Large intestine (tissue), 3 donors: ENCODE data around the gene MED14. TPM values are rescaled to one million over a fixed set of nuclear protein-coding genes. Genes with fewer than 3 reads are reported as not detected.

ENCODE experiments used
- DNase-seq, 2 donors: peaks; one replicate each; pipeline versions ENCODE4 v3.0.0 to v3.0.0-alpha.2; 2013
- H3K27ac ChIP-seq: one replicate; pipeline ENCODE4 v1.5.1; 2013; ENCODE audit warnings: low read length
- H3K27me3 ChIP-seq: 2 replicates; pipeline ENCODE4 v1.6.1; 2013; ENCODE audit warnings: low read length; ENCODE audit not compliant: control insufficient read depth, insufficient read depth
- H3K36me3 ChIP-seq: 2 replicates; pipeline ENCODE4 v1.6.1; 2013; ENCODE audit warnings: low read length; ENCODE audit not compliant: control insufficient read depth, insufficient read depth
- H3K4me1 ChIP-seq: one replicate; pipeline ENCODE4 v1.6.1; 2013; ENCODE audit warnings: low read length; ENCODE audit not compliant: control insufficient read depth, insufficient read depth
- H3K4me3 ChIP-seq: one replicate; pipeline ENCODE4 v1.5.1; 2013; ENCODE audit warnings: low read length
- H3K9me3 ChIP-seq: one replicate; pipeline ENCODE4 v1.6.1; 2013; ENCODE audit warnings: mild to moderate bottlenecking, low read depth, low read length, moderate library complexity; ENCODE audit not compliant: control insufficient read depth
- WGBS: methylation state at CpG from one replicate; pipeline ENCODE4 v1.1.5; 2013; ENCODE audit warnings: low lambda C conversion rate; ENCODE audit not compliant: insufficient coverage; 5-methylcytosine and 5-hydroxymethylcytosine counted together
- polyA plus RNA-seq: library from polyadenylated mRNA; unstranded; fragments of 120-200 nt; gene quantifications from one replicate; pipeline ENCODE4 v1.2.1, GENCODE V29; 2013

Gene MED14
- polyA plus RNA-seq, 1 donor, result 69.1 TPM

DNA sequence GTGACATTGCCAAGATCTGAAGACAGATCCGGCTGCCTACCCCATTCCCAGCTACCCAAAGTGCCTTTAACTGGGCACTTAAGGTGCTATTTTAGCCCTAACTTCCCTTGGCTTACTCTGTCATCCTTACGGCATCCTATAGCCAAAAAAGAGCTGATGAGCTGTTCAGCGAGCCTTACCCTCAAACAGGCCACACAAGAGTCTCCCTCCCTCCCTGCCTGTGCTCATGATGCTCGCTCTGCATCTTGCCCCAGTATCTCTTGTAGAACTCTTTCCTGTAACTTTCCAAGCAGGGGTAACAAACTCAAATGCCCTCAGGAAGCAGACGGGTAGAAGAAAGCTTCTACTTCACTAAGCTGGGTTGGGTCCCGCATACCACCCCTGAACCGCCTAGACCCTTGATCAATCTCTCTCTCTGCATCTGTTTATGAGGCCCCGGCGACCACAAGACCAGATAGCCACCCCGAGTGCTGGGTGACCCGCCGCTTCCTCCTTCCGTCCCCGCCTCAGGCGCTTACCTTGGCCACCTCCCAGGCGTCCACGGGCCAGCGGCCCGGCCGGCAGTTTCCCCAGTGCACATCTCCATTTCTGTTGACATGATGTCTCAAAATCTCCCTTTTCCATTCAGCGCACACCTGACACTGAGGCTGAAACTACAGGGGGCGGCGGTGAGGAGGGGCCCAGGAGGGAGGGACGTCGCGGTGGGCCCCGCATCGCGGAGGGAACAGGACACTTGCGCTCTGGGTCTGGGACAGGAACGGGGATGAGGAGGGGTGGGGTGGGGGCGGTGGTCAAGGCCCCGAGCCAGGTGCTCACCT is 88.6 kb downstream of the MED14 start:
- peak overlapping the region; percentile 76 for H3K4me3 ChIP-seq
- no CpG with 5 or more reads among the region's 33 CpGs for WGBS
- H3K36me3 ChIP-seq, result peaks cover 5% of the 10 kb centered on the region
- peak overlapping the region; percentile 87 for H3K27ac ChIP-seq
- no peaks in the 10 kb centered on the region for H3K9me3 ChIP-seq
- H3K4me1 ChIP-seq, result peaks cover 9% of the 10 kb centered on the region
- no peaks in the 10 kb centered on the region for H3K27me3 ChIP-seq
- DNase-seq, result peak in 1 of 2 donors; percentile 9

DNA sequence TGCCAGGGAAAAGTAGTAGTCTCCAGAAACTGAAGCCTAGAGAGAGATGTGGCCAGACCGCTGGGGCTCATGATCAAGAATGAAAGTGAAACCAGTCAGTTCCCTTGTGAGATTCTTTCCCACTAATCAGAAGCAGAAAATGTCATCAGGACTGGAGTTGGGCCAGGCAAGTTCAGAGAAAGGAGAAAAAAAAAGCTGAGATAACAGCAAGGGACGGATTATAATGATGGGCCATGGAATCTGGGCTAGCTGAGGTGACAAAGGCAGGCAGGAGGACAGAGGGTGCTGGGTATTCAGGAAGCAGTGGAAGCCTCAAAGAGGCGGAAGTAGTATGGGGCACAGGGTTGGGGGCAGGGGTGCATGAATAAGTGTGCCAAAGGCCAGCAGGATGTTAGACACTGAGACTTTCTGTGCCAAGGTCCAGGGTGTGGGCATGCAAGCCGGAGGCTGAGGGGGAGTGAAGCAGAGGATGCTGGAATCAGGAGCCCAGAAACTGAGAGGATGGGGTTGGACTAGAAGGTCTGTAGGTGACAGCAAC is 90.5 kb downstream of the MED14 start:
- H3K27ac ChIP-seq, result peak overlapping the region; percentile 88
- no peaks in the 10 kb centered on the region for H3K9me3 ChIP-seq
- H3K36me3 ChIP-seq, result peaks cover 2% of the 10 kb centered on the region
- WGBS, result no CpG with 5 or more reads among the region's 4 CpGs
- DNase-seq, result peak; percentile 75 to 90
- H3K4me1 ChIP-seq, result peaks cover 9% of the 10 kb centered on the region
- no peaks in the 10 kb centered on the region for H3K27me3 ChIP-seq
- H3K4me3 ChIP-seq, result peak overlapping the region; percentile 21

DNA sequence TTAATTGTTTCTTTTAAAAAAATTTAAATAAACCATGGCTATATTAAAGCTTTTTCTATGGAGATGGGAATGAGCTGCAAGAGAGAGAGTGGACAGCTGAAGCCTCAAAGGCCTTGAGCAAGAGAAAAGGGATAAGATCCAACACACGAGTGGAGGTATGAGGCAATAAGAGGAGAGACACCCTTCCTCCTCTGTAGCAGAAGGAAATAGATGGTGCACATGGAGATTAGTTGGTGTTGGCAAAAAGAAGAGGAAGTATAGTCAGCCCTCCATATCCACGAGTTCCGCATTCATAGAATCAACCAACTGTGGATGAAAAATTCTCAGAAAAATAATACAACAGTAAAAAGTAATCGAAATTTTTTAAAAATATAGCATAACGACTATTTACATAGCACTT is 91.2 kb downstream of the MED14 start:
- Histone ChIP-seq H3K27me3 (no peaks in the 10 kb centered on the region), H3K4me3 (peak overlapping the region; percentile 21), H3K36me3 (peaks cover 8% of the 10 kb centered on the region), H3K9me3 (no peaks in the 10 kb centered on the region), H3K4me1 (peaks cover 9% of the 10 kb centered on the region), H3K27ac (peak overlapping the region; percentile 88)
- peak in 1 of 2 donors; percentile 29 for DNase-seq
- no CpG with 5 or more reads among the region's 5 CpGs for WGBS

DNA sequence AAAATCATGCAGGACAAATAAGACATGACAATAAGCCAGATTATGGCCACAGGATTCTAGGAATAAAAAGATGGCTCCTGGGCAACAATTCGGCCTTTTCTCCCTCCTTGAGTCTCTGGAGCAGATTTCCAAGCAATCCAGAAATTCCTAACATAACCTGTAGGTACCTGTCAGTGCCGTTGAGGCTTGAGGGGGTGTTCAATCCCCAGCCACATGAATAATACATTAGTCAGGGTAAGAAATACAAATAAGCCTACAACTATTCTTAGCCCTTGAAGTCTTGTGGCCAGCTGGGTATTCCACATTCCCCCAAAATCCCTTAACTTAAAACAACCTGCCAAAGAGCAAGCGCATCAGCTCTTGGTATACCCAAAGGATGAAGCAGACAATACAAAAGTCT is 97.7 kb downstream of the MED14 start:
- no CpG with 5 or more reads among the region's 3 CpGs for WGBS
- peaks cover 40% of the 10 kb centered on the region for H3K36me3 ChIP-seq
- H3K27me3 ChIP-seq, result no peaks in the 10 kb centered on the region
- H3K4me1 ChIP-seq, result no peaks in the 10 kb centered on the region
- H3K9me3 ChIP-seq, result no peaks in the 10 kb centered on the region
- no peak overlapping the region for H3K4me3 ChIP-seq
- no peak overlapping the region for H3K27ac ChIP-seq
- no peak for DNase-seq

DNA sequence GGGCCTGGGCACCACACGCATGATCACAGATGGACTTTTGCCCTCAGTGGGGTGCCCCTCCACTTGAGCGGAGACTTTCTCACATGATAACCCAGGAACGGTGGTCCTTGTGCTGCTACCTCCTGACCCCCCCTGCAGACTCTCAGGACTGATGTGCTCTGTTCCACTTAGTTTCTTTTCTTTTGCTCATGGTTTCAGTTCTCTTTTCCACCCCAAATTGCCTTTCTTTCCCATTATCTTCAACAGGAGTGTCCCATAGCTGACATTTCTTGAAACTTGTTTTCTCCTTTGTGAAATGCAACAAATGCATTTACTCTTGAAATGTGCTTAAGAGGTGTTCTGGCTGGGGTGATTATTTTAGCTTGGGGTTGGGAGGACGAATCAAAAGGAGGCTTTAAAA is 103.1 kb downstream of the MED14 start:
- WGBS, result no CpG with 5 or more reads among the region's 4 CpGs
- no peak for DNase-seq
- peaks cover 49% of the 10 kb centered on the region for H3K36me3 ChIP-seq

DNA sequence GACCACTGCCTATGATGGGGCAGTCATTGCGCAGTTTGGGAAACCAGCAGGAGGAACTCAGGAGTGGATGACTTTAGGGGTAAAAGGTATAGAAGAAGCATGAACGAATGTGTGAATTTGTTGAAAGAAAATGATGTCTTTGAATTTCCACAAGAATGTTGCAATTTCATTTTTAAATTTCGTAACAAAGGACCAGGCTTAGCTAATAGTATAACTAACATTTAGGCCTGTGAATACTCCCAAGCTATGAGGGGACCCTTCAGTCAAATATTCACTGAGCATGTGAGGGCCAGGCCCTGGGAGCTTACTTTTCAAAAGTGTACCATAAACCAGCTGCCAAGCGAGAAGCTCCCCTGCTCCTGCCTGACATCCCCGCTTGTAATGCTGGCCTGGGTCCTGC is 106.8 kb downstream of the MED14 start:
- H3K4me1 ChIP-seq, result no peaks in the 10 kb centered on the region
- peaks cover 24% of the 10 kb centered on the region for H3K36me3 ChIP-seq
- peaks cover 3% of the 10 kb centered on the region for H3K9me3 ChIP-seq
- WGBS, result no CpG with 5 or more reads among the region's 5 CpGs
- H3K27ac ChIP-seq, result no peak overlapping the region
- H3K27me3 ChIP-seq, result no peaks in the 10 kb centered on the region
- no peak overlapping the region for H3K4me3 ChIP-seq
- no peak for DNase-seq

More for the DNA sequence above, 103.1 kb downstream of the MED14 start:
- Histone ChIP-seq H3K4me3 (no peak overlapping the region), H3K27ac (no peak overlapping the region), H3K9me3 (no peaks in the 10 kb centered on the region), H3K27me3 (no peaks in the 10 kb centered on the region), H3K4me1 (no peaks in the 10 kb centered on the region)

DNA sequence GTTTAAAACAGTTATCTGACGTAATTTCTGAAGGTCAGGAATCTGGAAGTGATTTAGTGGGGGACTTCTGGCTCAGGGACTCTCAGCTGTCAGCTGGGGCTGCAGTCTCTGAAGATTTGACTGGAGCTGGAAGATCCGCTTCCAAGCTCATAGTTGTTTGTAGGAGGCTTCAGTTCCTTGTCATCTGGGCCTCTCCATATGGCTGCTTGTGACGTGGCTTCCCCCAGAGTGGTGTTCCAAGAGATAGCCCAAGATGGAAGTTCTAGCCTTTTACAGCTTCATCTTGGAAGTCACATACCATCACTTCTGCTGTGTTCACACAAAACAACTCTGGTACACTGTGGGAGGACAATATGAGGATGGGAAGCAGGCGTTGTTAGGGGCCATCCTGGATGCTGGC is 110.0 kb downstream of the MED14 start:
- Histone ChIP-seq H3K4me1 (no peaks in the 10 kb centered on the region), H3K4me3 (no peak overlapping the region), H3K27me3 (no peaks in the 10 kb centered on the region), H3K27ac (no peak overlapping the region), H3K36me3 (peaks cover 12% of the 10 kb centered on the region), H3K9me3 (peaks cover 11% of the 10 kb centered on the region)
- WGBS, result no CpG with 5 or more reads among the region's 4 CpGs
- DNase-seq, result no peak

DNA sequence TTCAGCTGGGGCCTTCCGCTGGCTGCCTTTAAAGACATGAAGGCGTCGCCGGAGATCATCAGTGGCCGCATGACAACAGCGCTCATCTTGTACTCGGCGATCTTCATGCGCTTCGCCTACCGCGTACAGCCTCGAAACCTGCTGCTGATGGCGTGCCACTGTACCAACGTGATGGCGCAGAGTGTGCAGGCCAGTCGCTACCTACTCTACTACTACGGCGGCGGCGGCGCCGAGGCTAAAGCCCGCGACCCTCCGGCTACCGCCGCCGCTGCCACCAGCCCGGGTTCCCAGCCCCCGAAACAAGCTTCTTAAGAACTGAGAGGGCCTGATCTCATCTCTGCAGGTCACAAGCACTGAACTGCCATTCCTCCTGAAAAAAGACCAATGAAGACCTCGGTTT is 111.7 kb downstream of the MED14 start:
- Histone ChIP-seq H3K4me3 (no peak overlapping the region), H3K36me3 (peaks cover 5% of the 10 kb centered on the region), H3K27ac (no peak overlapping the region), H3K27me3 (no peaks in the 10 kb centered on the region), H3K4me1 (no peaks in the 10 kb centered on the region), H3K9me3 (peaks cover 11% of the 10 kb centered on the region)
- no CpG with 5 or more reads among the region's 32 CpGs for WGBS
- DNase-seq, result no peak

DNA sequence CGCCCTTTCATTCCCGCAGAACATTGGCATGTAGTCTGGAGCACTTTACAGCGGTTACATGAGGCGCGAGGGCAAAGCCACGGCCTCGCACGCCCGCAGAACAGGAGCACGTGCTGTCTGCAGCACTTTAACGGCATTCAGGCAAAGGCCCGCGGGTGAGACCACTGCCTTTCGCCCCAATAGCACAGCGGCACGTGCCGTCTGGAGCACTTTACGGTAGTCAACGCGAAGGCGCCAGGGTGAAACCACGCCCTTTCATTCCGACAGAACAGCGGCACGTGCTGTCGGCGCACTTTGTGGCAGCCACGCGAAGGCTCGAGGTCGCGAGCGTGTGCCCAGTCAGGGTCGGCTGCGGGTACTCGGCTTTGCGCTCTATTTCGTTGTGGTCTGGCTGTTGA is 112.2 kb downstream of the MED14 start, which contains the start of gene MPC1L:
Gene MPC1L, plus strand, starts transcription at position 290 of the 398 bp plus-strand sequence. CDS start 138 bp downstream, outside the sequence.
- Histone ChIP-seq H3K27ac (no peak within 1 kb of the TSS), H3K9me3 (peaks cover 11% of the 10 kb centered on the region), H3K36me3 (peaks cover 3% of the 10 kb centered on the region), H3K4me1 (no peaks in the 10 kb centered on the region), H3K27me3 (no peaks in the 10 kb centered on the region), H3K4me3 (no peak within 1 kb of the TSS)
- DNase-seq, result no peak
- WGBS, result no CpG with 5 or more reads among the region's 38 CpGs

DNA sequence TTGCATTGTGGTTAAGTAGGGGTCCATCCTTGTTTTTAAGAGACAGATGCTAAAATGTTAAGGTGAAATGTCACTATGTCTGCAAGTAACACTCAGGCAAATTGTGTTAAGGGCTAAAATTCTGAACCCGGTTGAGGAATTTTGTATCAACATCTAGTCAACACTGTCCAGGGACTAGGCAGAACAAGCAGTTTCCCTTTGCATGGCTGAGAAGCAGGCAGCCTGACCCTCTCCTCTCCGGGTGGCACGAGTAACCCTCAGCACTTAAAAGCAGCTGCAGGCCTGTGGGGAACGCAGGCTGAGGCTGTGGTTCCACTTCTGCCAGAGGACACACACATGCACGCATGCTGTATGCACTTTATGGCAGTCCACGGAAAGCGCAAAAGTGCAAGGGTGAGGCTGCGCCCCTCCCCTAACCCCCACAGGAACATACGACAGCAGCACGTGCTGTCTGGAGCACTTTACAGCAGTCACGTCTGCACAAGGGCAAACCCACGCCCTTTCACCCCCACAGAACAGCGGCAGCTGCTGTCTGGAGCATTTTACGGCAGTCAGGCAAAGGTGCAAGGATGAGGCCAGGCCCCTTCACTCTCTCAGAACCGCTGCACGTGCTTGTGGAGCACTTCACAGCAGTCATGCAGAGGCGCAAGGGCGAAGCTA is 112.7 kb downstream of the MED14 start:
- peak; percentile 51 to 83 for DNase-seq
- H3K36me3 ChIP-seq, result peaks cover 1% of the 10 kb centered on the region
- H3K9me3 ChIP-seq, result peaks cover 11% of the 10 kb centered on the region
- no peaks in the 10 kb centered on the region for H3K4me1 ChIP-seq
- no peak overlapping the region for H3K27ac ChIP-seq
- no peak overlapping the region for H3K4me3 ChIP-seq
- H3K27me3 ChIP-seq, result no peaks in the 10 kb centered on the region
- WGBS, result no CpG with 5 or more reads among the region's 18 CpGs
